ENCODE results near the gene TRIM24. TPM values are rescaled to one million over a fixed set of nuclear protein-coding genes. Genes with fewer than 3 reads are reported as not detected.

TRIM24 gene
- total RNA-seq, 2 donors from 2014 or later = 14.5 to 19.1 TPM

- H3K27ac ChIP-seq = no peak overlapping the region
- no peak overlapping the region for H3K4me3 ChIP-seq
- intact Hi-C loops (cut with DNase I) = no loop called here
- TF ChIP-seq, protein P1, sequence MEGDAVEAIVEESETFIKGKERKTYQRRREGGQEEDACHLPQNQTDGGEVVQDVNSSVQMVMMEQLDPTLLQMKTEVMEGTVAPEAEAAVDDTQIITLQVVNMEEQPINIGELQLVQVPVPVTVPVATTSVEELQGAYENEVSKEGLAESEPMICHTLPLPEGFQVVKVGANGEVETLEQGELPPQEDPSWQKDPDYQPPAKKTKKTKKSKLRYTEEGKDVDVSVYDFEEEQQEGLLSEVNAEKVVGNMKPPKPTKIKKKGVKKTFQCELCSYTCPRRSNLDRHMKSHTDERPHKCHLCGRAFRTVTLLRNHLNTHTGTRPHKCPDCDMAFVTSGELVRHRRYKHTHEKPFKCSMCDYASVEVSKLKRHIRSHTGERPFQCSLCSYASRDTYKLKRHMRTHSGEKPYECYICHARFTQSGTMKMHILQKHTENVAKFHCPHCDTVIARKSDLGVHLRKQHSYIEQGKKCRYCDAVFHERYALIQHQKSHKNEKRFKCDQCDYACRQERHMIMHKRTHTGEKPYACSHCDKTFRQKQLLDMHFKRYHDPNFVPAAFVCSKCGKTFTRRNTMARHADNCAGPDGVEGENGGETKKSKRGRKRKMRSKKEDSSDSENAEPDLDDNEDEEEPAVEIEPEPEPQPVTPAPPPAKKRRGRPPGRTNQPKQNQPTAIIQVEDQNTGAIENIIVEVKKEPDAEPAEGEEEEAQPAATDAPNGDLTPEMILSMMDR (IDR thresholded peaks at IDR 0.05) = no peak
- no peaks in the 10 kb centered on the region for H3K27me3 ChIP-seq
- no peak for DNase-seq
- H3K9me3 ChIP-seq = no peaks in the 10 kb centered on the region
- H3K4me1 ChIP-seq = no peaks in the 10 kb centered on the region
- no peak overlapping the region for H3K9ac ChIP-seq (ENCODE audit: low read depth in 2 of 2, low read length in 2 of 2)
- no peaks in the 10 kb centered on the region for H3K36me3 ChIP-seq
These were observed 158.4 kb downstream of the TRIM24 start for GRCh38 chr7:138618506-138618905.

GRCh38 chr7:138618933-138619332, 158.9 kb downstream of the TRIM24 start:
- Histone ChIP-seq H3K9ac (ENCODE audit: low read depth in 2 of 2, low read length in 2 of 2) (no peak overlapping the region), H3K27me3 (no peaks in the 10 kb centered on the region), H3K4me3 (no peak overlapping the region), H3K27ac (no peak overlapping the region), H3K4me1 (no peaks in the 10 kb centered on the region), H3K9me3 (no peaks in the 10 kb centered on the region), H3K36me3 (no peaks in the 10 kb centered on the region)
- no peak for DNase-seq
- intact Hi-C loops (cut with DNase I) = no loop called here
- TF ChIP-seq, protein P1 (IDR thresholded peaks at IDR 0.05) = no peak

- TF ChIP-seq, protein P1 (IDR thresholded peaks at IDR 0.05) = no peak
- no peak overlapping the region for H3K9ac ChIP-seq (ENCODE audit: low read depth in 2 of 2, low read length in 2 of 2)
- intact Hi-C loops (cut with DNase I) = no loop called here
- H3K9me3 ChIP-seq = no peaks in the 10 kb centered on the region
- no peaks in the 10 kb centered on the region for H3K4me1 ChIP-seq
- no peak overlapping the region for H3K27ac ChIP-seq
- H3K36me3 ChIP-seq = no peaks in the 10 kb centered on the region
- H3K4me3 ChIP-seq = no peak overlapping the region
- no peaks in the 10 kb centered on the region for H3K27me3 ChIP-seq
- DNase-seq = no peak
These were observed 162.8 kb downstream of the TRIM24 start for GRCh38 chr7:138622841-138623240.

GRCh38 chr7:138625084-138625848, 165.2 kb downstream of the TRIM24 start:
- intact Hi-C loops (cut with DNase I) = no loop called here
- TF ChIP-seq, protein P1 (IDR thresholded peaks at IDR 0.05) = no peak
- H3K27ac ChIP-seq = no peak overlapping the region
- H3K4me3 ChIP-seq = no peak overlapping the region
- H3K9ac ChIP-seq (ENCODE audit: low read depth in 2 of 2, low read length in 2 of 2) = no peak overlapping the region
- H3K9me3 ChIP-seq = no peaks in the 10 kb centered on the region
- H3K4me1 ChIP-seq = no peaks in the 10 kb centered on the region
- no peaks in the 10 kb centered on the region for H3K27me3 ChIP-seq
- no peak for DNase-seq
- no peaks in the 10 kb centered on the region for H3K36me3 ChIP-seq

GRCh38 chr7:138625849-138626230, 165.8 kb downstream of the TRIM24 start:
- intact Hi-C loops (cut with DNase I) = no loop called here
- DNase-seq = no peak
- H3K36me3 ChIP-seq = no peaks in the 10 kb centered on the region
- H3K9me3 ChIP-seq = no peaks in the 10 kb centered on the region
- no peaks in the 10 kb centered on the region for H3K27me3 ChIP-seq
- no peaks in the 10 kb centered on the region for H3K4me1 ChIP-seq
- no peak overlapping the region for H3K27ac ChIP-seq
- TF ChIP-seq, protein P1 (IDR thresholded peaks at IDR 0.05) = no peak
- no peak overlapping the region for H3K4me3 ChIP-seq
- H3K9ac ChIP-seq (ENCODE audit: low read depth in 2 of 2, low read length in 2 of 2) = peak overlapping the region in 1 of 2 donors; percentile 12

Data from colonic mucosa (tissue), 4 donors.